ENCODE data around the gene TBC1D10A. TPM values are rescaled to one million over a fixed set of nuclear protein-coding genes. Genes with fewer than 3 reads are reported as not detected.

TBC1D10A gene
- total RNA-seq, 1 donor from 2014 or later: 5.8 TPM

- Histone ChIP-seq H3K4me3 (no peak overlapping the region), H3K27me3 (ENCODE audit: low read depth) (peaks cover 77% of the 10 kb centered on the region), H3K9me3 (replicated peaks) (no peaks in the 10 kb centered on the region), H3K36me3 (no peaks in the 10 kb centered on the region), H3K4me1 (peaks cover 44% of the 10 kb centered on the region), H3K27ac (replicated peaks) (no peak overlapping the region)
- no peak for DNase-seq
- no peak for TF ChIP-seq CTCF (IDR thresholded peaks at IDR 0.05; ENCODE audit: borderline replicate concordance)
- intact Hi-C loops (cut with micrococcal nuclease): no loop called here
Observed at GRCh38 chr22:30250039-30250565, 76.6 kb downstream of the TBC1D10A start.

- TF ChIP-seq CTCF (IDR thresholded peaks at IDR 0.05; ENCODE audit: borderline replicate concordance): no peak
- peak overlapping the region; percentile 27 for H3K4me3 ChIP-seq
- peaks cover 44% of the 10 kb centered on the region for H3K4me1 ChIP-seq
- peaks cover 77% of the 10 kb centered on the region for H3K27me3 ChIP-seq (ENCODE audit: low read depth)
- H3K27ac ChIP-seq (replicated peaks): peak overlapping the region; percentile 58
- peak; percentile 74 for DNase-seq
- no peaks in the 10 kb centered on the region for H3K36me3 ChIP-seq
- intact Hi-C loops (cut with micrococcal nuclease): no loop called here
- H3K9me3 ChIP-seq (replicated peaks): no peaks in the 10 kb centered on the region
Observed at GRCh38 chr22:30249049-30250038, 77.4 kb downstream of the TBC1D10A start.

- intact Hi-C loops (cut with micrococcal nuclease): no loop called here
- Histone ChIP-seq H3K4me3 (peak overlapping the region; percentile 27), H3K27ac (replicated peaks) (peak overlapping the region; percentile 58), H3K27me3 (ENCODE audit: low read depth) (peaks cover 79% of the 10 kb centered on the region), H3K9me3 (replicated peaks) (no peaks in the 10 kb centered on the region), H3K36me3 (no peaks in the 10 kb centered on the region), H3K4me1 (peaks cover 39% of the 10 kb centered on the region)
- no peak for DNase-seq
- no peak for TF ChIP-seq CTCF (IDR thresholded peaks at IDR 0.05; ENCODE audit: borderline replicate concordance)
Observed at GRCh38 chr22:30248484-30248883, 78.3 kb downstream of the TBC1D10A start.

- Histone ChIP-seq H3K36me3 (no peaks in the 10 kb centered on the region), H3K4me1 (peaks cover 34% of the 10 kb centered on the region), H3K27me3 (ENCODE audit: low read depth) (peaks cover 84% of the 10 kb centered on the region), H3K27ac (replicated peaks) (no peak overlapping the region), H3K4me3 (no peak overlapping the region), H3K9me3 (replicated peaks) (no peaks in the 10 kb centered on the region)
- intact Hi-C loops (cut with micrococcal nuclease): no loop called here
- no peak for DNase-seq
- TF ChIP-seq CTCF (IDR thresholded peaks at IDR 0.05; ENCODE audit: borderline replicate concordance): no peak
Observed at GRCh38 chr22:30247974-30248373, 78.8 kb downstream of the TBC1D10A start.

- no peak overlapping the region for H3K4me3 ChIP-seq
- no peak overlapping the region for H3K27ac ChIP-seq (replicated peaks)
- peaks cover 30% of the 10 kb centered on the region for H3K4me1 ChIP-seq
- intact Hi-C loops (cut with micrococcal nuclease): no loop called here
- peaks cover 88% of the 10 kb centered on the region for H3K27me3 ChIP-seq (ENCODE audit: low read depth)
- no peak for DNase-seq
- H3K9me3 ChIP-seq (replicated peaks): no peaks in the 10 kb centered on the region
- TF ChIP-seq CTCF (IDR thresholded peaks at IDR 0.05; ENCODE audit: borderline replicate concordance): no peak
- H3K36me3 ChIP-seq: no peaks in the 10 kb centered on the region
Observed at GRCh38 chr22:30247561-30247960, 79.2 kb downstream of the TBC1D10A start.
